Stomach (tissue), 9 donors: Measurements from ENCODE around the gene ZNF80. TPM values are rescaled to one million over a fixed set of nuclear protein-coding genes. Genes with fewer than 3 reads are reported as not detected.
"Not testable (repeated sequence)": the region's sequence is repeated elsewhere in the genome, so short reads cannot be mapped to it uniquely, and the experiment has no call there.

Source experiments
- DNase-seq, 2 donors: peaks; one replicate each; pipeline versions ENCODE4 v3.0.0 to v3.0.0-alpha.2; 2013 to 2019
- H3K27ac ChIP-seq, 5 donors: fragments of 200-600 bp in 4 of 5; sonication (generic) in 4 of 5; one replicate each; pipeline ENCODE4 v1.5.1; 2013 to 2019; ENCODE audit warnings: mild to moderate bottlenecking in 1 of 5, moderate library complexity in 1 of 5
- H3K27me3 ChIP-seq, 3 donors: fragments of 200-600 bp; sonication (generic); one replicate each; pipeline ENCODE4 v1.5.1; 2017 to 2019; ENCODE audit warnings: mixed run types in 1 of 3
- H3K36me3 ChIP-seq, 4 donors: fragments of 200-600 bp; sonication (generic); 1 replicate in 3 of 4; 2 replicates in 1 of 4; pipeline ENCODE4 v1.5.1; 2016 to 2019
- H3K4me1 ChIP-seq, 4 donors: fragments of 200-600 bp; sonication (generic); one replicate each; pipeline ENCODE4 v1.5.1; 2016 to 2019
- H3K4me3 ChIP-seq, 4 donors: fragments of 200-600 bp; sonication (generic) in 3 of 4; one replicate each; pipeline ENCODE4 v1.5.1; 2016 to 2019; ENCODE audit warnings: mild to moderate bottlenecking in 1 of 4
- H3K9me3 ChIP-seq, 4 donors: fragments of 200-600 bp; sonication (generic); one replicate each; pipeline ENCODE4 v1.5.1; 2016 to 2019
- EP300 ChIP-seq: sonication (generic); formaldehyde crosslinking; IDR thresholded peaks from one replicate; pipeline ENCODE4 v1.6.1; 2017; ENCODE audit warnings: antibody characterized with exemption
- POLR2A ChIP-seq, 4 donors: fragments of 450-650 bp; IDR thresholded peaks; one replicate each; pipeline ENCODE4 v1.6.1; 2016; ENCODE audit warnings: antibody characterized with exemption in 4 of 4, control low read depth in 2 of 4, mild to moderate bottlenecking in 1 of 4, moderate library complexity in 1 of 4
- POLR2AphosphoS5 ChIP-seq, 3 donors: sonication (generic); formaldehyde crosslinking; IDR thresholded peaks; one replicate each; pipeline ENCODE4 v1.6.1; 2016; ENCODE audit warnings: antibody characterized with exemption in 3 of 3
- WGBS, 5 donors: extraction: QIAGEN DNeasy Blood & Tissue Kit in 3 of 5; methylation state at CpG; one replicate each; pipeline versions ENCODE4 v1.1.5 to v1.1.7; 2013 to 2018; 5-methylcytosine and 5-hydroxymethylcytosine counted together
- intact Hi-C: fragments of 100-400 bp; cut with DNase I; formaldehyde crosslinking; loops from one replicate; pipeline ENCODE4 v1.15.1; 2023; ENCODE audit warnings: low total_unique reads
- polyA plus RNA-seq, 3 donors: library from polyadenylated mRNA; stranded (reverse); fragments of 200-250 nt; gene quantifications; one replicate each; pipeline ENCODE4 v1.2.3, GENCODE V29; 2013
- total RNA-seq, 5 donors: library from RNA; depleted of rRNA; stranded (reverse); fragments of >200 nt; gene quantifications; one replicate each; pipeline versions ENCODE4 v1.1.0 to v1.2.3, GENCODE V29; 2014 to 2016
- TF ChIP-seq, protein P1 (sequence below), 7 experiments: fragments of 450-650 bp in 4 of 7; fragments of 200-600 bp in 3 of 7; sonication (generic) in 3 of 7; IDR thresholded peaks; one replicate each; pipeline ENCODE4 v1.5.1; 2016 to 2019; ENCODE audit warnings: antibody characterized with exemption in 7 of 7, control low read depth in 2 of 7, mild to moderate bottlenecking in 1 of 7
- donor health status: healthy with polysubstance abuse.
- donor health status: Bipolar disorder and iron deficiency.
- donor health status: healthy.

Gene ZNF80
- total and polyA plus RNA-seq, 8 donors = 0.92 TPM; not detected in 7

DNA sequence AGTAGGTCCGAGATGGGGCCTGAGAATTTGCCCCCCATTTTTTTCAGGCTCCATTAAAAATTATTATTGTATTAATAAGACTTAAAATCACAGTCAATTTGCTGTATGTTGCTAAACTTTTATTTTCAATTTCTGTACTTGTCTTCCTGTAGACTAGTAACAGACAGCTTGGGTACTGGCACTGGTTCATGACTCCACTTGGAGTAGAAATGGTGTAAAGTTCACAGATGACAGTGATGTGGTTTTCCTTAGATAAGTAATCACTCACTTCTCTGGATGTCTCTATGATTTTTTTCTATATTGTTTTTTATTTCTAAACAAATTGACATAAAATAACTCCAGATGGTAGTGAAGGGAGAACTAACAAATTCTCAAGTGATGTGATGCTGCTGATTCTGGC is 15.6 kb upstream of the ZNF80 start:
- intact Hi-C loops = no loop called here
- no peak for DNase-seq
- Histone ChIP-seq H3K36me3 (no peaks in the 10 kb centered on the region), H3K4me1 (no peaks in the 10 kb centered on the region), H3K27me3 (no peaks in the 10 kb centered on the region), H3K4me3 (no peak overlapping the region), H3K27ac (no peak overlapping the region), H3K9me3 (peaks cover 0 to 11% (median 0%) of the 10 kb centered on the region in 4 donors)
- 46 to 78% (median 64%) methylated on average over 1 of the region's 1 CpG for WGBS, 5 donors
- TF ChIP-seq POLR2AphosphoS5 (IDR thresholded peaks at IDR 0.05) (no peak), POLR2A (IDR thresholded peaks at IDR 0.05) (no peak), EP300 (no peak)
- TF ChIP-seq, protein P1, sequence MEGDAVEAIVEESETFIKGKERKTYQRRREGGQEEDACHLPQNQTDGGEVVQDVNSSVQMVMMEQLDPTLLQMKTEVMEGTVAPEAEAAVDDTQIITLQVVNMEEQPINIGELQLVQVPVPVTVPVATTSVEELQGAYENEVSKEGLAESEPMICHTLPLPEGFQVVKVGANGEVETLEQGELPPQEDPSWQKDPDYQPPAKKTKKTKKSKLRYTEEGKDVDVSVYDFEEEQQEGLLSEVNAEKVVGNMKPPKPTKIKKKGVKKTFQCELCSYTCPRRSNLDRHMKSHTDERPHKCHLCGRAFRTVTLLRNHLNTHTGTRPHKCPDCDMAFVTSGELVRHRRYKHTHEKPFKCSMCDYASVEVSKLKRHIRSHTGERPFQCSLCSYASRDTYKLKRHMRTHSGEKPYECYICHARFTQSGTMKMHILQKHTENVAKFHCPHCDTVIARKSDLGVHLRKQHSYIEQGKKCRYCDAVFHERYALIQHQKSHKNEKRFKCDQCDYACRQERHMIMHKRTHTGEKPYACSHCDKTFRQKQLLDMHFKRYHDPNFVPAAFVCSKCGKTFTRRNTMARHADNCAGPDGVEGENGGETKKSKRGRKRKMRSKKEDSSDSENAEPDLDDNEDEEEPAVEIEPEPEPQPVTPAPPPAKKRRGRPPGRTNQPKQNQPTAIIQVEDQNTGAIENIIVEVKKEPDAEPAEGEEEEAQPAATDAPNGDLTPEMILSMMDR (IDR thresholded peaks at IDR 0.05) = no peak

DNA sequence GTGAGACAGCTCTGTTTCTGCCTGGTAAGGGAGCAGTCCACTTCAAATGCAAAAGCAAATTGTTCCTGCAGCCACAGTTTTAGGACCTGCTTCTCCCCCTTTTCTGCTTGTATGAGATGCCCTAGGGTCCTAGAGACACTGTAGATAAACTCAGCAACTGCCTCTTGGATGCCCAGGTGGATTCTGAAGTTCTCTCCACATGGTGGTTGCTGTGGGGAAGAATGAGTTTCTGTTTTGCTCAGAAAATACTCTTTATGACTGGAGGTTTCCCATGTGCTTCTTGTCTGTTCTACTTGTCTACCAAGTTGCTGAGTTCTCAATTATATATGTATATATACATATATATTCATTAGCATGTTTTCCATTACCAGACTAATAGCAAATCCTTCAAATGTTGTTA is 5.6 kb upstream of the ZNF80 start:
- Histone ChIP-seq H3K27ac (no peak overlapping the region), H3K4me3 (no peak overlapping the region), H3K4me1 (no peaks in the 10 kb centered on the region), H3K36me3 (no peaks in the 10 kb centered on the region), H3K27me3 (no peaks in the 10 kb centered on the region), H3K9me3 (peaks cover 0 to 14% (median 8%) of the 10 kb centered on the region in 4 donors)
- intact Hi-C loops = no loop called here
- no peak for DNase-seq
- no peak for TF ChIP-seq POLR2A (IDR thresholded peaks at IDR 0.05)
- TF ChIP-seq EP300 = no peak
- TF ChIP-seq POLR2AphosphoS5 (IDR thresholded peaks at IDR 0.05) = no peak

DNA sequence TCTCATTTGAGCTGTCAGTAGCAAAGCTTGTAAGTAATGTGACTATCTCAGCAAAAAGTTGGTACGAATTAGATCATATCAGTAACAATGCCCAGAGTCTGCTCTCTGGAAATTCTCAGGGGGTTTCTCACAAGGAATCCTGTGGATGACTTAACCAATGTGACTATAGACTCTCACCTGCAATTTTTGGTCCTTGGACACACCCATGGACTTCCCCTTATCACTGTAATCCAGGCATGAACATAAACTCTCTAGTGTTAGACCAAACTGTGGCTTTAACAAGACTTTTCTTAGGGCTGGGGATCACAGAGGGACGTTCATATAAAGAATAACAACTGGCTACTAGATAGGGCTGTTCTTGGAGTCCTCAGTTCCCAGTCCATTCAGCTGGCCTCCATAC is 3.9 kb upstream of the ZNF80 start:
- H3K4me3 ChIP-seq = no peak overlapping the region
- peaks cover 0 to 14% (median 8%) of the 10 kb centered on the region in 4 donors for H3K9me3 ChIP-seq
- intact Hi-C loops = no loop called here
- H3K27ac ChIP-seq = no peak overlapping the region
- 63 to 94% (median 77%) methylated on average over 2 of the region's 2 CpGs for WGBS, 5 donors
- H3K4me1 ChIP-seq = no peaks in the 10 kb centered on the region
- no peaks in the 10 kb centered on the region for H3K27me3 ChIP-seq
- TF ChIP-seq POLR2AphosphoS5 (IDR thresholded peaks at IDR 0.05) = no peak
- TF ChIP-seq, protein P1 (IDR thresholded peaks at IDR 0.05) = no peak
- TF ChIP-seq POLR2A (IDR thresholded peaks at IDR 0.05) = no peak
- TF ChIP-seq EP300 = no peak
- no peaks in the 10 kb centered on the region for H3K36me3 ChIP-seq
- DNase-seq = no peak

DNA sequence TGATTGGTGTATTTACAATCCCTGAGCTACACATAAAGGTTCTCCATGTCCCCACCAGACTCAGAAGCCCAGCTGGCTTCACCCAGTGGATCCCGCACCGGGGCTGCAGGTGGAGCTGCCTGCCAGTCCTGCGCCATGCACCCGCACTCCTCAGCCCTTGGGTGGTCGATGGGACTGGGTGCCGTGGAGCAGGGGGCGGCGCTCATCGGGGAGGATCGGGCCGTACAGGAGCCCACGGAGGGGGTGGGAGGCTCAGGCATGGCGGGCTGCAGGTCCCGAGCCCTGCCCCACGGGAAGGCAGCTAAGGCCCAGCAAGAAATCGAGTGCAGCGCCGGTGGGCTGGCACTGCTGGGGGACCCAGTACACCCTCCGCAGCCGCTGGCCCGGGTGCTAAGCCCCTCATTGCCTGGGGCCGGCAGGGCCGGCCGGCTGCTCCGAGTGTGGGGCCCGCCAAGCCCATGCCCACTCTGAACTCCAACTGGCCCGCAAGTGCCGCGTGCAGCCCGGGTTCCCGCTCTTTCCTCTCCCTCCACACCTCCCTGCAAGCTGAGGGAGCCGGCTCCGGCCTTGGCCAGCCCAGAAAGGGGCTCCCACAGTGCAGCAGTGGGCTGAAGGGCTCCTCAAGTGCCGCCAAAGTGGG is 888 bp upstream of the ZNF80 start:
- DNase-seq, H3K36me3 ChIP-seq, H3K27me3 ChIP-seq, H3K4me1 ChIP-seq, H3K9me3 ChIP-seq, intact Hi-C loops, H3K4me3 ChIP-seq, H3K27ac ChIP-seq: not testable (repeated sequence)
- 93 to 97% (median 96%) methylated on average over 19 to 28 of the region's 34 CpGs for WGBS, 5 donors

DNA sequence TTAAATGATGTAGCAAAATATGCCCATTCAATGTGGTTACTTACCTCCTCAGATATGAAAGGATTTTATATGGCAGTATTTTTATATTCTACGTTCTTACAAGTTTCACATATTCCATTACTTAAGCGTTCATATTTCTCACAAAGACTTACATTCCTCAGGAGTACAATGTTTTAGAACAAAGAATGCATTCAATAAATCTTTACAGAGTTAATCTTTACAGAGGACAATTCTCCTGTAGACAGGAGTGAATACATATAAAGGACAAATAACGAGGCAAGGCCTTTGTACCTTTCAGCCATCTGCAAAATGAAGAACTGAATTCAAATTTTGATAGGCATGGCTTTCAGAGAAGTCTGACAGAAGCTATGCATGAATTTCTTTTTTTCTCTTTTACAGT is 1.9 kb downstream of the ZNF80 start:
- TF ChIP-seq POLR2A (IDR thresholded peaks at IDR 0.05) (no peak), POLR2AphosphoS5 (IDR thresholded peaks at IDR 0.05) (no peak), EP300 (no peak)
- TF ChIP-seq, protein P1 (IDR thresholded peaks at IDR 0.05) = no peak
- no peak overlapping the region for H3K27ac ChIP-seq
- no peak overlapping the region for H3K4me3 ChIP-seq
- intact Hi-C loops = no loop called here
- H3K36me3 ChIP-seq = no peaks in the 10 kb centered on the region
- no peaks in the 10 kb centered on the region for H3K9me3 ChIP-seq
- no peak for DNase-seq
- WGBS, 5 donors = 58 to 71% (median 64%) methylated on average over 3 of the region's 3 CpGs
- H3K4me1 ChIP-seq = no peaks in the 10 kb centered on the region
- H3K27me3 ChIP-seq = no peaks in the 10 kb centered on the region
